GM12892 (cell line): ENCODE data around the gene ARID5B.

Experiments
- DNase-seq: peaks from one replicate; pipeline ENCODE4 v3.0.0; 2011; ENCODE audit not compliant: insufficient read length
- FAIRE-seq: peaks from 2 replicates; lab custom pipeline; 2011; peaks lifted over from hg19 to GRCh38; lab: Jason Lieb, UNC
- POLR2A ChIP-seq: IDR thresholded peaks from 2 replicates; pipeline ENCODE4 v1.6.1; 2011; ENCODE audit warnings: low read depth, low read length, control low read depth
- POLR2AphosphoS5 ChIP-seq: IDR thresholded peaks from 2 replicates; pipeline ENCODE4 v1.6.1; 2011; ENCODE audit warnings: low read depth, low read length, control low read depth
- TAF1 ChIP-seq: IDR thresholded peaks from 2 replicates; pipeline ENCODE4 v1.6.1; 2011; ENCODE audit warnings: low read depth, mild to moderate bottlenecking, control low read depth, low read length, borderline replicate concordance

ARID5B gene

GRCh38 chr10:62084451-62084850 lies 183.0 kb downstream of the ARID5B start:
- no peak for DNase-seq
- TF ChIP-seq POLR2A, result no peak
- TF ChIP-seq TAF1, result no peak
- no peak for TF ChIP-seq POLR2AphosphoS5
- FAIRE-seq, result no peak

- DNase-seq (no peak), FAIRE-seq (no peak)
- TF ChIP-seq POLR2AphosphoS5 (no peak), POLR2A (no peak), TAF1 (no peak)
Observed at GRCh38 chr10:62085404-62085803, 183.9 kb downstream of the ARID5B start.

GRCh38 chr10:62085821-62086220 lies 184.3 kb downstream of the ARID5B start:
- TF ChIP-seq POLR2A, result no peak
- no peak for TF ChIP-seq POLR2AphosphoS5
- no peak for TF ChIP-seq TAF1
- DNase-seq (no peak), FAIRE-seq (no peak)

- FAIRE-seq (no peak), DNase-seq (no peak)
- TF ChIP-seq TAF1, result no peak
- TF ChIP-seq POLR2AphosphoS5, result no peak
- no peak for TF ChIP-seq POLR2A
Observed at GRCh38 chr10:62087329-62087728, 185.8 kb downstream of the ARID5B start.

GRCh38 chr10:62088786-62089185 lies 187.3 kb downstream of the ARID5B start:
- FAIRE-seq (no peak), DNase-seq (no peak)
- TF ChIP-seq POLR2A (no peak), TAF1 (no peak), POLR2AphosphoS5 (no peak)

GRCh38 chr10:62092301-62093030 lies 191.0 kb downstream of the ARID5B start:
- TF ChIP-seq TAF1 (no peak), POLR2A (0 out of 2 replicates have a peak, but pooled peaks have one; percentile 36), POLR2AphosphoS5 (no peak; the same call in 1 of the 2 replicates)
- DNase-seq (no peak), FAIRE-seq (no peak)

- DNase-seq, result no peak
- TF ChIP-seq TAF1 (no peak), POLR2A (no peak)
- no peak for FAIRE-seq
Observed at GRCh38 chr10:62093863-62094291, 192.4 kb downstream of the ARID5B start.

- peak; percentile 48; the same call in 1 of the 2 replicates for TF ChIP-seq POLR2A
- TF ChIP-seq TAF1, result no peak
- TF ChIP-seq POLR2AphosphoS5, result peak; percentile 48; the same call in 1 of the 2 replicates
- DNase-seq (no peak), FAIRE-seq (no peak)
Observed at GRCh38 chr10:62095181-62096122, 194.0 kb downstream of the ARID5B start.

- no peak for TF ChIP-seq POLR2AphosphoS5
- TF ChIP-seq POLR2A, result no peak
- no peak for TF ChIP-seq TAF1
- FAIRE-seq (peak; percentile 42), DNase-seq (no peak)
Observed at GRCh38 chr10:62096256-62096933, 194.9 kb downstream of the ARID5B start.

GRCh38 chr10:62098278-62099121 lies 197.0 kb downstream of the ARID5B start:
- DNase-seq, result no peak
- FAIRE-seq, result no peak
- no peak for TF ChIP-seq POLR2A
- TF ChIP-seq TAF1, result no peak
- TF ChIP-seq POLR2AphosphoS5, result no peak

- TF ChIP-seq TAF1, result no peak
- TF ChIP-seq POLR2A, result no peak
- TF ChIP-seq POLR2AphosphoS5, result no peak
- no peak for FAIRE-seq
Observed at GRCh38 chr10:62099299-62099698, 197.8 kb downstream of the ARID5B start.

More at GRCh38 chr10:62099299-62099698, 197.8 kb downstream of the ARID5B start:
- DNase-seq, result no peak
